ENCODE measurements around the gene KLRF1.

KLRF1 gene, protein sequence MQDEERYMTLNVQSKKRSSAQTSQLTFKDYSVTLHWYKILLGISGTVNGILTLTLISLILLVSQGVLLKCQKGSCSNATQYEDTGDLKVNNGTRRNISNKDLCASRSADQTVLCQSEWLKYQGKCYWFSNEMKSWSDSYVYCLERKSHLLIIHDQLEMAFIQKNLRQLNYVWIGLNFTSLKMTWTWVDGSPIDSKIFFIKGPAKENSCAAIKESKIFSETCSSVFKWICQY

DNA sequence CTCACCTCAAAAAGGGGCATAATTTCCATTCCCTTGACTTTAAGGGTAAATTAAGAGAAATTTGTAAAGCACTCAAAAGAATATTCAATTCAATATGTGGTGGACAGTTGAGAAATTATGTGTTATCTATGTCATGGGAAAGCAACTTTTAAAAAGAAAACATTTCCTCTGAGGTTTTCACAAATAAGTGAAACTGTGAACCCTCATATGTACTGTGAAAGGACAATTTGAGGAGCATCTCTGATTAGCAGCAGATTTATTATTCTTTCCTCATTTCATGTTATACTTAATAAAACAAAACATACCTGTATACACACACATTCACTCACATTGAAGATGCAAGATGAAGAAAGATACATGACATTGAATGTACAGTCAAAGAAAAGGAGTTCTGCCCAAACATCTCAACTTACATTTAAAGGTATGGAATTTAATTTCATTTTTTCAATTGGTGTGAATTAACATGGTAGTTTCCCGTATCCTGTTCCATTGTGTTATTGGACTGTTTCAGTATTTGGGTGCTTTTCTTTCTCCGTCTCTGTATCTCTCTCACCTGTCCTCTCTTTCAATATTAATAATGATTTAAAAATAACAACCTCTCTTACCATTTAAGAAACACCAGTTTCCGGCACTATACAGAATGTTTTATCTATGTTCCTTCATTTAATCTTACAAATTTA, at the start of gene KLRF1:
Gene KLRF1 (plus strand): TSS at position 273 of the 680 bp plus-strand sequence. CDS start 64 bp downstream, at position 337.
- DNase-seq: no peak

DNA sequence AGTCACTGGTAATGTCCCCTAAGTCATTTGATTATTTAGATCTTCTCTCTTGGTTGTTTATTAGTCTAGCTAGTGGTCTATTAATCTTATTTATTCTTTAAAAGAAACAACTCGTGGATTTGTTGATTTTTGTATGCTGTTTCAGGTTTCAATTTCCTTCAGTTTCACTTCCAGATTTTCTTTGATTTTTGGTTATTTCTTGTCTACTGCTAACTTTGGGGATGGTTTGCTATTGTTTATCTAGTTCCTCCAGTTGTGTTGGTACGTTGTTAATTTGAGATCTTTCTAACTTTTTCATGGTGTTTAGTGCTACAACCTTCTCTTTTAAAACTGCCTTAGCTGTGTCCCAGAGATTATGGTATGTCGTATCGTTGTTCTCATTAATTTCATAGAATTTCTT, 48.1 kb upstream of the KLRF1 start:
- no peak for DNase-seq

DNA sequence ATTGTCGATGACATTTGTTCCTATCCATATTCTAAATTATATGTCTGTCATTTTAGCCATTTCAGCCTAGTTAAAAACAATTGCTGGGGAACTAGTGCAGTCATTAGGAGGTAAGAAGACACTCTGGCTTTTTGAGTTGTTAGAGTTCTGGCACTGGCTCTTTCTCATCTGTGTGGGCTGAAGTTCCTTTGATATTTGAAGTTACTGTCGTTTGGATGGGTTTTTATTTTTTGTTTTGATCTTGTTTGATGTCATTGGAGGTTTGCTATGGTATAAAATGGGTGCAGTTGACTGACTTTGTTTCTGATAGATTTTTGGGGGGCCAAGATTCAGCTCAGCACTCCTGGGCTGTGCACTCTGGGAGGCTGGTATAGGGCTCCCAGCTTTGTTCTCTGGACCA, 45.9 kb upstream of the KLRF1 start:
- DNase-seq: no peak

DNA sequence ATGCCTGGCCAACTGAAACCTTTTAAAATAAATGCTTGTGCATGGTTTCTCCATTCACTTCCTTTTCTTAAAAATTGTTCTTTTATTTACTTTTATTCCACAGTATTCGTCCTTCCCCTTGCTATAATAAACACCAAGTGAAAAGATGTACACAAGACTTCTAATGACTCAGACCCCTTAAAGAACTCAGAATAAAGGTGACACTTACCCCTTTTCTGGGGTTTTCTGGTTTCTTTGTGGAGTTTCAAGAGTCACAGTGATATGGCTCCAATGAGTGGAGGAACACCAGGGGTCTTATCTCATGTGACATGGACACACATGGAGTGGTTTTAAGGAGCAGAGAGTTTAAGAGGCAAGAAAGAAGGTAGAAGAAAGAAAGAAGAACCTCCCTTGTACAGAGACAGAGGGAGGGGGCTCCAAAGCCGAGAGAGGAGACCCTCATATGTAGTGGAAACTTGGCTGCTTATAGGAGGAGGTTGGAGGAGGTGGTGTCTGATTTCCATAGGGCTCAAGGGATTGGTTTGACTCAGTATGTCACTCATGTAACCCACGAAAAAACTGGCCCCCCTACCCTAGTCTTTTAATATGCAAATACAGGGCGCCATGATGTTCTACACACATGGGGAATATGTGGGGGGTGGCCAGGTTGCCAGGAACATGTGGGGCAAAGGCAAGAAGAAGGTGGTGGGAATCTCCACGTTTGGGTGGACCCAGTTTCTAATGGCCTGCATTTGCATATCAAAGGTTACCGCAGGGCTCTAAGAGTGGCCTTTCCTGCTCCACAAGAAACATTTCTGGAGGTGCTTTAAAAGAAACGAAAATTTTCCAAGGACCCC, 44.5 kb upstream of the KLRF1 start:
- no peak for DNase-seq

DNA sequence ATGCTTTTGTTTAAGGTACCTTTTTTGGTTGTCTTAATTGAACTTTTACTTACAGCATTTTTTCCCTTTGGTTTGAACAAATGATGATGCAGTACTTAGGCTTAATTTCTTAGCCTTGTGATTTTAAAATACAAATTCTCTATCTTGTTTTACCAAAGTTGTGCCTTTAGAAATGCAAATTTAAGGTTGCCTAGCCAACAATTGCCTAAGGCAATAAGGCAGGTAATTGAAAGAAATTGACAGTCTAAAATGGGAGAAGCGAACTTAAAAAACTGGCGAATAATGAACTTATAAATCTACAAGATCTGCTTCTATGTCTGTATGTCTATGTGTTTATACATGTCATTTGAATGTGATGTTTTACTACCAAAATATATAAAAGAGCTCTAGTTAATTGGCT, 43.0 kb upstream of the KLRF1 start:
- DNase-seq: no peak

DNA sequence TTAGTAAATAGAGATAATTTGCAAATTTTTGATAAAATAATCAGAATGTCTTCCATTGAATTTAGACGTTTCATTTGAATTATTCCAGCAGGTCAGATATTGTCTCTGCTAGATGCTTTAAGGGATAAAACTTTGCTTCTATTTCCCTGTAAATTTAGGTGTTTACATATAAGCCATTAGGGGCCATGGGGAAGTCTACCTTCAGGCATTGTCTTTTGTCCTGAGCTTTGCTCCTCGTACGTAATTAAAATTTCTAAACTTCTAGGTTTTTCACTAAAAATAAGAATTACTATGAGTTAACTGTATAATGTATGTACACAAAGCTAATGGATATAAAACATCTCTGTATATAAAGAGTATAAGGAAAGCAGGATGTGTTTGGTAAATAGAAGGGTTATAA, 42.5 kb upstream of the KLRF1 start:
- DNase-seq: no peak

DNA sequence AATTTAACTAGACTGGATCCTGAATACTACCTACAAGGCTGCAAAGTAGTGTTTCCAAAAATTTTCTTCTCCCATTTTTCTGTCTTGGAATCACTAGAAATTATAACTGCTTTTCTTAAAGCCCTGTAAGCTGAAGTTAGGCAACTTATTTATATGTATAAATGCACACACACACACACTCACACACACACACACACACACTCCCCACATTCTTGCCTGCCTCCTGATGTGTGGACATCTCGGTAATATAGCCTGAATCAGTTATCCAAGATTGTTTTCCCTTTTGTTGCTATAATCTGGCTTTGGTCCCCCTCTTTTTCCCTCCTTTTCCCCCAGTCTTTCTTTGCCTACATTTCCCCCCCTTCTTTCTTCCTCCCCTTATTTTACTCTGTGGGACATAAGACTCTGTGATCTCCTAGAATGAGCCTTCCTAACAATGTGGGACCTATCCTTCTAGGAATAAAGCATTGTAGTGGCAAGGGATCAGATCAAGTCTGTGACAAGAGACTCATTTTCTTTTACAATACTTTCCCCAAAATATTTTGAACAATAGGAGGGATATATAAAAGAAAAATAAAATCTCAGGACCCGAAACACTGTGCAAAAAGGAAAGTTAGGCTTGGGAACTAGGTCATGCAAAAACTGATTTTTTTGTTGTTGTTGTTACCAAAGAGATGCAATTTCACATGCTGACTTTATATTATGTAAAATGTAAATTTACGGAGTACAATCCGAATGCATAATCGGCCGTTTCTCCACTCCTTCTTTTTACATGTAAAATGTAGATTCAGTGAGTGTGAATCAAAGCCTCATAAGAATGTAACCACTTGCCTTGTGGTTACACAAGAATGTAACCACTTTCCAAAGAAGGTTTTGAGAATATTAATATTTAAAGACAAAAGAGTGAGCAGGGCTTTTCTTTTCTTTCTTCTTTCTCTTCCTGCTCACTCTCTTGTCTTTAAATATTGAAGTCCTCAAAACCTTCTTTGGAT, 40.3 kb upstream of the KLRF1 start:
- DNase-seq: no peak

DNA sequence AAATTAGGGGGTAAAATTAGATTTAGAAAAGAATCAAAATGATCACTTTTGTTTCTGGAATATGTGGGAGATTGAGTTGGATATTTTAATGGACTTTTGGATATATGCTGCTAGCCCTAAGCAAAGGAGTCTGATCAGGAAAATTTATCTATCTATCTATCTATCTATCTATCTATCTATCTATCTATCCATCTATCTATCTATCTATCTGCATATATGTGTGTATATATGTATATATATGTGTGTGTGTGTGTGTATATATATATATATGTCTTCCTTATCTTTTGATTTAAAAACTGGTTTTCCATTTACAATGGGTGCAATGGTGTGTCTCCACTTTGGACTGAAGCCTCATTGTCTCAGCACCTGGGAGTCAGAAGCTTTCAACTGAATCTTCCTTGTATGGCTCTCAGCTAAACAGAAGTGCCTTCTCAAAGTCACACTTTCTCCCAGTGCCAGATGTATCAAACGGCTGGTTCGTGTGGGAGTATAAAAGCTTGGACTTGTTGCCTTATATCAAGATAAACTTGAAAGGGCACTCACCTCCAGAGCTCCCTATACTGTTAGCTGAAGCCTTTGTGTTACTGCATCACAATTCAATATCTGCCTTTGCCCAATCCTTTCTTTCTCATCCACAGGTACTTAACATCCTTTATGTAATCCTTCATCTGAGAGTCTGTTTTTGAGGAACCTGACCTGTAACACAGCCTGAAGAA, 34.9 kb upstream of the KLRF1 start:
- no peak for DNase-seq

DNA sequence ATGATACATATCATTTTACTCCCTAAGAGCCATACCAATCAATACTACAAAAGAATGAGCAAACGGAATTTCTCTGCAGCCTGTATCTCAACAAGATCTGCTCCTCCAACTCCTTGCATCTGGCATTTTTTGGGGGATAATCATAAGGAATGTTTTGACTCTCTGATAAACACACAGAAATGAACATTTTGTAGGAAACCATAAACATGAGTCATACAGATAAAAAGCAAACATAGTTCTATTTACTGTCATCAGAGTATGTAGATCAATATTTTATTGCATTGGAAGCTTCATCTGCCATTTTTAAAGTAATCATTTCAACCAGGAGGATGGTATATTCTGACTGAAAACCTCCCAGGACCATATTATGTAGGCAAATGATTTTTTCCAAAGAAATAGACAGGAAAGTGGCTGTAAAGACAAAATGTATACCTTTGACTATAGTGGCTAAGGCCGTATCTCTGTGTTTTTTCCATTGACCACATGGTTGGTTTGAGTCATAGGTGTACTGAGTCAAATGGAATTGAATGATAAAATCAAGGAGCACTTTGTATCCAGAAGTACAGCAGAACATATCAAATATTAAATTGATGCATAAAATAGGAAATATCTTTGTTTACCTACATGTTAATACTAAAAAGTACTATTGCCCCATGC, 34.2 kb upstream of the KLRF1 start:
- no peak for DNase-seq

DNA sequence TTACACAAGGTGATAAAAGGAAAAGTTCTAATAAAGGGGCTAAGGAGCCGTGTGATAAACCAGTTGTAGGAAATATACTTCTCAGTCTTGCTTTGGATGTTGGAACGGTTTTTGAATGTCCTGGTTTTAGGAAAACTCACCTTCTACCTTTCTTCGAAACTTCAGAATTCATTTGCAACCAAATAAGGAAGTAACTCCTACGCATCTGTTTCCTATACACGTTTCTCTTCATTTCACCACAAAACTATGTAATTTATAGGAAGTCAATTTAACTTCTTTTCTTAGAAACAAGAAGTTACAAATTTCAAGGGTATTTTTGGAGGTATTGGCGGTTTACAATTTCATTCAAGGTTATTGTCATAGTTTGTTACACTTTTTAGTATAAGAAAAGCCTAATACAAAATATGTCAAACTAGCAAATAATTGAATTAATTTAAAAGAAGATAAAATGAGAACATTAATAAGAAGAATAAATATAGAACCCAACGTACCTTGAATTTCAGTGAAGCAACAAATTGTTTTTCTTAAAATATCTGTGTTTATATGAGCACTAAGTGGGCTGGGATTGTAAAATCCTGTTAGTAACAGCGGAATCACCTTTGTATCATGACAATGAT, 33.4 kb upstream of the KLRF1 start:
- DNase-seq: no peak

DNA sequence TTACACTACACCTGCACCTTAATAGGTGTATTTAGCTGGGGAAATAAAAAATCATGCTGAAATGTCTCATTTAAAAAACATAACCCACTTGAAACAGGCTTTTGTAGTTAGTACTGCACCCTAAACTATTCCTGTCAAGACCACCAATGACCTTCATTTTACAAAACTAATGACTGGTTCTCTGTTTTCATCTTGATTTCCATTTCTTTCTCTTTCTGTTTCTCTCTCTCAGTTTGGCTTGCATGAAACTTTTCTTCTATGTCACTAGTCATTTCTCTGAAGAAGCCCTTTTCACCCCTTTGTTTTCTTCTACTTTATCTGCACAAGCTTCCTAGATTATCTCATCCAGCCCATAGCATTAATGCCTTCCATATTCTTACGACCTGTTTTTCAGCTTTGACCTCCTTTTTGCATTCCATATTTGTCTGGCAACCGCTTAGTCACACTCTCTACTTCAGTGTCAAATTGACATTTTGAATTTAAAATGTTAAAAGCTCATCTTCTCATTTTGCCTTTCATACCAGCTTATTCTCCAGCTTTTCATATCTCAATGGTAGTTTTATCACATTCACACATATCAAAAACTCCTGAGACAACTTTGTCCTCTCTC, 32.7 kb upstream of the KLRF1 start:
- DNase-seq: no peak

DNA sequence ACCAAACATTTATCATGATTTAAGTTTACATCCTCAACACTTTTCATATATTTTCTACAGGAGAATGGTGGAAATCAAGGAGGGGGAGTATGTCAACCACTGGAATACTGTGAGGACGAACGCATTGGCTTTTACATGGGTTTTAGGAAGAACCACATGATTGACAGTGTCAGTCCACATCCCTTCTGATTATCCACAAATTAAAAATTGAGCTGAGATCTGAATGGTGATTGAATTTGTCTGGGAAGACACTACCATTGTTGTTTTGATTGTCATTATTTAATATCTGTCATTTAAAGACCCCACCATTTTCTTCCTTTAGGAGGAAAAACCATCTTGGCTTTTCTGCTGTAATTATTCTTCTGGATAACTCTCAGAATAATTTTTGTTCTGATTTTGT, 31.3 kb upstream of the KLRF1 start:
- no peak for DNase-seq

DNA sequence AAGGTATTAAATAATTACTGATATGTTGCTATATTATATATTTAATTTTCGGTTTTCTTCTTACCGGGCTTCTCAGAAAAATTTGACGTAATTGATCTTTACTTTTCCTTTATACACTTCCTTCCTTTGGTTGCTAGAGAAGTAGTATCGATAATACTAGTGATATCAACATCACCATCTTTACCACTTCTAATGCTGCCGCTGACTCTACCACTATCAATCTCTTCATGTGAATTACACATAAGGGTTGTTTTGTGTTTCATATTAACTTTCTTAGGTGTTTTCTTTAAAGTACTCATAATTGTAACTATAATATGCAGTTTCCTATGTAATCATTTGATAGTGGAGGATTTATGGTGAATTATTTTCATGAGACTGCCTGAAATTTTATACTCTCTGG, 30.9 kb upstream of the KLRF1 start:
- DNase-seq: no peak

DNA sequence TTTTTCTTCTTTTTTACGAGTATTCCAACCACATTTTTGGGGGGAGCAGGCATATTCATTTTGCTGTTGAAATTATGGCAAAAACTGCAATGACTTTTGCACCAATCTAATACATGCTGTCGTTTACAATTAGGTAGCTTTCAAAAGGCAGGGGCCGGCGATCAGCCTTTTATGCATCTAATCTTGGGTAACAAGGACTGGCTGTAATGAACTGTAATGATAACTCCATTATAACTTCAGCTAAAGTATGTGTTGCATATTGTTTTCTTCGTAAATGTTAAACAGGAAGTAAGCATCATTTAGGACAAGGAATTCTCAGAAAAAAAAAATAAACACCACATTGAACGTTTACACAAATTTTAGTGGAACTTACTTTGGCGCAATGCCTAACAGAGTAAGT, 30.3 kb upstream of the KLRF1 start:
- no peak for DNase-seq

DNA sequence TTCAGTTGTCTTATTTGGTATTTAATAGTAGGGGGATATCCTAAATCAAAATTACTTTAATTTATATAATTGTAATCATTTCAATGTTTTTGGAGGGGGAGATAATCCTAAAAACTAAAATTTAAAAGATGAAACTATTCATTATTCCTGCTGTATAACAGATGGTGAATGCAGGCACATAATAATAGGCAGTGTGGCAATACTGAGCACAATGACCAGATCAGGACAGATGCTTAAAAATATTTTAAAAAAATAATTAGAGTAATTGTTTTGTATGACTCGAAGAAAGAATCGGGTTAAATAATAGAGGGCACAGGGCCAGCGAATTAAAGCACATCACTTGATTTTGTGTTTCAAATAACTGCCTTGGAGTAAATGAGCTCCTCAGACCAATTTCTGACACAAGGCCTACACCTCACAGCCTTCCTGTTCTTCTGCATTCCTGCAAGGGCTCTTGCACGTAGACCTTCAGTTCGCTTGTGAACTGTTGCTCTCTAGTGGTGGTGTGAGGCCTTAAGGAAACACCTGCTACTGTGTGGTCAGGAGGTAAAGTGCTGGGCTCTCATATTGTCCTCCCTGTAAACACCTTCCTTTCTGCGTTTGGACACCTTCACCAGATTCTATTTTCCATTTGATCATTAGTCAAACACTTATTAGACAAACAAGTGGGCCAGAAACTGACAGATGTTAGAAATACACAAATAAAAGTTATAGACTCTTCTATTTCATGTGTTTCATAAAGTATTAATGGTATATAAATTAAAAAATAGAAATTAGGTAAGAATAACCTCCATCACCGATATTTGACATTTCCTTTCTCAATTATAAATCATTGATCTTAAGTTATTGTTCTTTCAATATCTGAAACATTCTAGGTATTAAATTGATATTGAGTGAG, 29.3 kb upstream of the KLRF1 start:
- peak in 2 of 4 experiments; percentile 33 to 36 for DNase-seq

DNA sequence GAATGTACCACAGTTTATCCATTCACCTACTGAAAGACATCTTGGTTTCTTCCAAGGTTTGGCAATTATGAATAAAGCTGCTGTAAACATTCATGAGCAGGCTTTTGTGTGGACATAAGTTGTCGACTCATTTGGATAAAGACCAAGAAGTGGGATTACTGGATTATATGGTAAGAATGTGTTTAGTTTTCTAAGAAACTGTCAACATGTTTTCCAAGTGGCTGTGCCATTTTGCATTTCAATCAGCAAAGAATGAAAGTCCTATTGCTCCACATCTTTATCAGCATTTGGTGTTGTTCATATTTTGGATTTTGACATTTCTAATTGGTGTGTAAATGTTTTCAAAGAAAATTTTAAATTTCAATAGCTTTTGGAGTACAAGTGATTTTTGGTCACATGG, 27.3 kb upstream of the KLRF1 start:
- no peak for DNase-seq

DNA sequence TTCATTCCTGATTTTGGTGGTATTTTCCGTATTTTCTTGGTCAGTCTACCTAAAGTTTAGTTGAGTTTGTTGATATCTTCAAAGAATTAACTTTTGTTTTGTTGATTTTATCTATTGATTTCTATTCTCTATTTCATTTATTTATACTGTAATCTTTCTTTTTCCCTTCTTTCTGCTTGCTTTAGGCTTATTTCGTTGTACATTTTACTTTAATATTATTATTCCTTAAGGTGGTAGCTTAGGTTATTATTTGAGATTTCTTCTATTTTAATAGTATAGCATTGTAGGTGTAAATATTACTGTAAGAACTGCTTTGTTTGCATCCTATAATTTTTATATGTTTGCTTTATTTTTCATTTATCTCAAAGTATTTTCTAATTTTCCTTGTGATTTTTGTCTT, 21.4 kb upstream of the KLRF1 start:
- DNase-seq: no peak

DNA sequence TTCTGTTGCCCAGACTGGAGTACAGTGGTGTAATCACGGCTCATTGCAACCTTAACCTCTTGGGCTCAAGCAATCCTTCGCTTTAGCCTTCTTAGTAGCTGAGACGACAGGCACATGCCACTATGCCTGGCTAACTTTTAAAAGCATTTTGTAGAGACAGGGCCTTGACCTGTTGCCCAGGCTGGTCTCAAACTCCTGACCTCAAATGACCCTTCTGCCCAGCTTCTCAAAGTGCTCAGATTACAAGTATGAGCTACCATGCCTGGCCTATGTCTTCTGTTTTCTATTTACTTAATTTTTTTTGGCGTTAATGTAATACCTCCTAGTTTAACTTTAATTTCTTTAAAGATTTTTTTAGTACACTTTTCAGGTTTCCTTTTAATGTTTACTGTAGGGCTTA, 20.6 kb upstream of the KLRF1 start:
- no peak for DNase-seq

DNA sequence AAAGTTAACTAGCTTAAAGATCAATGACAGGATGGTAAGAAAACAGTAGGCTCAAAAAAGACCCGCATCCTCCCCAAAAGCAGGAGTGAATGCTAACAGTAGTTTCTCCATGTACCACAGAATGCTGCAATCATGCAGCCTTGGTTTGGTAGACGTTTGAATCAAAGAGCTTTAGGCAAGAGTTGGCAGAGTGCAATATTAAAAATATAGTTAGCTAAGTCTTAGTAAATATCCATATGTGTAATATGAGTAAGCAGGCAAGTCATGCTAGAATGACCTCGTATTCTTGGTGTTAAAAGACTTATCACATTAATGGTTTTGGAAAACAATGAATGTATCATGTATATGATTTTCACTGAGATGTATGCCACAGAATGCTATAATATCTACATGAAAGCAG, 18.8 kb upstream of the KLRF1 start:
- DNase-seq: no peak

DNA sequence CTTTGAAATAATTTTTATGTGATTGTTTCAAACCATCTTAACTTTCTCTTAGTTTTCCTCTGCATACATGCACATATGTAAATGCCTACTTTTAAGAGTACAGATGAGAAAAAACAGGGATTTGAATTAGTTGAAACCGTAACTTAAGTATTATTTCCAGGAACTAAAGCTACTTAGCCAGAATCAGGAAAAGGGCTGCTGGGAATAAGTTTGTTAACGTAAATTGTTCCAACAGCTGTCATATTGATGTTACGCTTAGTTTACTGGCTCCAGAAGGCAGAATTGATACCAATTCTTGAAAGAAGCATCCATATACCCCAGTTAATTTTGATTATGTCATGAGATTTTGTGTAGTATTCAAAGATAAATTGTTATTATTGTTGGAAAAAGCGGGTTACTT, 17.9 kb upstream of the KLRF1 start:
- DNase-seq: no peak

Data from activated naive CD4-positive, alpha-beta T cell (primary cell).